WI38 (cell line): Measurements from ENCODE around the gene SIGLEC11.
A peak's percentile ranks its signal among the peaks of the same experiment; 100 is the strongest.
"Not testable (repeated sequence)": the region's sequence is repeated elsewhere in the genome, so short reads cannot be mapped to it uniquely, and the experiment has no call there.

Experiments
- H3K4me3 ChIP-seq: 2 replicates; pipeline ENCODE4 v1.5.1; 2011; ENCODE audit warnings: low read depth, mild to moderate bottlenecking, control low read depth, low read length
- TF ChIP-seq, protein P1 (sequence below): IDR thresholded peaks from 2 replicates; pipeline ENCODE4 v1.5.1; 2012; ENCODE audit warnings: low read depth, mild to moderate bottlenecking, control low read depth, low read length

SIGLEC11 gene

GRCh38 chr19:49929611-49930482 is 31.1 kb downstream of the SIGLEC11 start:
- H3K4me3 ChIP-seq: peak overlapping the region; percentile 89
- TF ChIP-seq, protein P1, sequence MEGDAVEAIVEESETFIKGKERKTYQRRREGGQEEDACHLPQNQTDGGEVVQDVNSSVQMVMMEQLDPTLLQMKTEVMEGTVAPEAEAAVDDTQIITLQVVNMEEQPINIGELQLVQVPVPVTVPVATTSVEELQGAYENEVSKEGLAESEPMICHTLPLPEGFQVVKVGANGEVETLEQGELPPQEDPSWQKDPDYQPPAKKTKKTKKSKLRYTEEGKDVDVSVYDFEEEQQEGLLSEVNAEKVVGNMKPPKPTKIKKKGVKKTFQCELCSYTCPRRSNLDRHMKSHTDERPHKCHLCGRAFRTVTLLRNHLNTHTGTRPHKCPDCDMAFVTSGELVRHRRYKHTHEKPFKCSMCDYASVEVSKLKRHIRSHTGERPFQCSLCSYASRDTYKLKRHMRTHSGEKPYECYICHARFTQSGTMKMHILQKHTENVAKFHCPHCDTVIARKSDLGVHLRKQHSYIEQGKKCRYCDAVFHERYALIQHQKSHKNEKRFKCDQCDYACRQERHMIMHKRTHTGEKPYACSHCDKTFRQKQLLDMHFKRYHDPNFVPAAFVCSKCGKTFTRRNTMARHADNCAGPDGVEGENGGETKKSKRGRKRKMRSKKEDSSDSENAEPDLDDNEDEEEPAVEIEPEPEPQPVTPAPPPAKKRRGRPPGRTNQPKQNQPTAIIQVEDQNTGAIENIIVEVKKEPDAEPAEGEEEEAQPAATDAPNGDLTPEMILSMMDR: no peak

- TF ChIP-seq, protein P1: no peak
- peak within 1 kb of the TSS; percentile 89 for H3K4me3 ChIP-seq
Observed at GRCh38 chr19:49929121-49929610, 31.8 kb downstream of the SIGLEC11 start, which contains the start of the genes ATF5 and NUP62. Gene ATF5 (plus strand): TSS chr19:49929205. CDS start chr19:49930851, 1,646 bp downstream. Gene NUP62 (minus strand): TSS chr19:49929504. CDS start chr19:49909807, 19,697 bp downstream.

DNA sequence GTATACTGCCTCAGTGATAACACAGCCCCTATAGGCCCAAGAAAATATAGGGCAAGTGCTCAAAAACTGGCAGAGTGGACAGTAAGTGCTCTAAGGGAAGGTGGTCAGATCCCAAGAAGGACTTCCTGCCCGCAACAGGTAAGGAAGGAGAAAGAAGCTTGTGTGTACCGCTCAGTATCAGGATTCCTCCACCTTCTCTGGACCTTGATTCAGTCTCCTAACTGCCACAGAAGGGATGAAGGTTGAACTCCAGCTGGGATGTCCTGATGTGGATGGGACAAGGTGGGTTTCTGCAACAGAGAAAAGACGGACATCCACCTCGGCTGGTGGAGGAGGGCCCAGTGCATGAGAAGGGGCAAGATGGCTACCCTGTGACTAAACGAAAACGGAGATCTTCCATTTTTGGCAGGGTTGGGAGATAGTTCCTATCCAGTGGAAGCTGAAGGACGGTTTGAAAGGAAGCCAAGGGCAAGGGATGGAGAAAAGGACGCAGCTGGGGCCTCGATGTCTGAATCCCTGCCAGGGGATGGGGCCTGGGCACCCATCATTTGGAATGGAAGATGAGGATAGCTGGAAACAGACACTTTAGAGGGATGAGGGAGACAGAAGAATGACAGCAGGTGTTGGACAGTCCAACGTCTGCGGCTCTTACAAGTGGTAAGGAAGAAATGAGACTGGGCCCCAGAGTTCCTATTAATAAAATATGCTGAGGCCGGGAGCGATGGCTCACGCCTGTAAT is 33.3 kb downstream of the SIGLEC11 start:
- H3K4me3 ChIP-seq: peak overlapping the region; percentile 89
- TF ChIP-seq, protein P1: no peak

DNA sequence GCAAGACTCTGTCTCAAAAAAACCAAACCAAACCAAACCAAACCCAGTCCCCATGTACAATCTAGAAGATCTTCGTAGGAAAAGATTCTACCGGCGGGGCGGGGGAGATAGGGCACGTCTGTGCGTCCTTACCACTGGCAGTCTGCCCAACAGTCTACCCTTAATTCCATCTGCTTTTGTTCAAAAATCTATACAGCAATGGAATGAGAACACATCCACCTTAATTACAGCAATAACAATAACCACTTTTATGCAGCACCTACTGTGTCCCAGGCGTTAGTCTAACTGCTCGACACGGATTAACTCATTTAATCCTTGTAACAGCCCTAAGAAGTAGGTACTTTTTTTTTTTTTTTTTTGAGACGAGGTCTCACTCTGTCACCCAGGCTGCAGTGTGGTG is 34.5 kb downstream of the SIGLEC11 start:
- H3K4me3 ChIP-seq: no peak overlapping the region
- TF ChIP-seq, protein P1: no peak

DNA sequence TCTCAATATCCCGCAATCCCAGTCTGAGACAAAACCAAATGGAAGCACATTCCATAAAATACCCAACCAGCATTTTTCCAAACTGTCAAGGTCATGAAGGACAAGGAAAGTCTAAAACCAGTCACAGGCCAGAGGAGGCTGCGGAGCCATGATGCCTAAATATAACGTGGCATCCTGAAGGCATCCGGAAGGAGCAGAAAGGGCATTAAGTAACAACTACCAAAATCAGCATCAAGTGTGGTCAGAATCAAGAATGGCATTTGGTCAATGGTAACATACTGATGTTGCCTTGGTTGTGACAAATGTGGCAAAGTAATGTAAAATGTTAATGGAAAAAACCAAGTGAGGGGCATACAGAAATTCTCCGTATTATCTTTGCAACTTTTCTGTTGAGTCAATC is 35.5 kb downstream of the SIGLEC11 start:
- no peak overlapping the region for H3K4me3 ChIP-seq
- TF ChIP-seq, protein P1: no peak

DNA sequence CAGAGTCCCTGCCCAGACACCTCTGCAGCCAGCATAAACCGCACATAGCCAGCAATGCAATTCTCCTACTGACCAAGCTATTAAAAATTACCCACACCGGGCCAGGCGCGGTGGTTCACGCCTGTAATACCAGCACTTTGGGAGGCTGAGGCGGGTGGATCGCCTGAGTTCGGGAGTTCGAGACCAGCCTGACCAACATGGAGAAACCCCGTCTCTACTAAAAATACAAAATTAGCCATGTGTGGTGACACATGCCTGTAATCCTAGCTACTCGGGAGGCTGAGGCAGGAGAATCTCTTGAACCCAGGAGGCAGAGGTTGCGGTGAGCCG is 36.1 kb downstream of the SIGLEC11 start:
- H3K4me3 ChIP-seq: not testable (repeated sequence)

DNA sequence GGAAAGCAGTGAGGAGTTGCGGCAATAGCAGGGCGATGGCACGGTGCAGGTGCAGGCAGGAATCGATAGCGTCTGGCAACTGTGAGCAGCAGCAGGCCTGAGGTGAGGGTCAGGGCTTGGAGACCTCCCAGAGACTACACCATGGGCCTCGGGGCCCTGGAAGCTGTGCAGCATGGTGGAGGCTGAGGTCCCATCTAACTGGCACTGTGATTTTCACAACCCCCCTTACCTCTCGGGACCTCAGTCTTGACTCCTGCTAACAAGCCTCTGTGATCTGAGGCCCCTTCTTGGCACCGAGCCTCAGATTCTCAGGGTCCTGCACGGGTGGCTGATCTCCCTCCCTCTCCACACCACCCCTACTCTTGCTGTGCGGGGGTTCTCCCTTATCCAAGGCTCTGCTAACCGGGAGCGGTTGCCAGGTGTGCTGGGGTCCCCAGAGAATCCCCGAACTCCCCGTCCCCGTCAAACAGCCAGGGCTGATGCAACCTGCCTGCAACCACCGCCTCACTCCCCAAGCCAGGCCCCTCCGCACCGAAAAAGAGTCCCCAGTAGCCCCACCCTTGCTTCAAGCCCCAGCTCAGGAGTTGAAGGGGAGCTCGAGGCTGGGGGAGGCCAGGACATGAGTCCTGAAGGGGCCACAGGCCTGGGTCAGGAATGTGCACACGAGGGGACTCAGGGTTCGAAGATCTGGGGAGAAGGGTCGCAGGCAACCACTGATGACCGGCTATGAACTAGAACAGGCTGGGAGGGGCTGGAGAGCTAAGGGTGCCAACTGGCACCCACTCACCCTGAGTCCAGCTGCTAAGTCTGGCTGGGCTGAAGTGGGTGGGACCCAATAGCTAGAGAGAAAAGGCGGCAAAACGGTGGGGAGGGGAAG is 36.7 kb downstream of the SIGLEC11 start:
- TF ChIP-seq, protein P1: no peak
- no peak overlapping the region for H3K4me3 ChIP-seq
